K562 treated with DMSO at 1 percent for 24 hours (cell line): Measurements from ENCODE around the gene AGGF1. TPM values are rescaled to one million over a fixed set of nuclear protein-coding genes. Genes with fewer than 3 reads are reported as not detected.

Experiments
- total RNA-seq: library from RNA; unstranded; fragments of 300-600 nt; gene quantifications from 2 replicates; pipeline ENCODE4 v1.2.3, GENCODE V29; 2022; ENCODE audit warnings: low read depth; ENCODE audit not compliant: insufficient read depth

AGGF1 gene
- total RNA-seq, result 12.5 and 14.1 TPM in 2 replicates

GRCh38 chr5:77030097-77031071 is at the start of gene AGGF1:
Gene AGGF1, plus strand, starts transcription at chr5:77030404. Its CDS starts 363 bp downstream, at chr5:77030767.

GRCh38 chr5:77086689-77087483 is 56.7 kb downstream of the AGGF1 start, which contains the start of gene ZBED3:
Gene ZBED3, minus strand, starts transcription at chr5:77087285. Its CDS starts 9,407 bp downstream, at chr5:77077878.

Other genes starting within 250 kb of the AGGF1 start
- gene F2RL1, start 211.4 kb upstream of the AGGF1 start, total RNA-seq, result not detected in 2 replicates
- 0.37 TPM in 1 of 2 replicates, not detected in the other for gene S100Z, start 180.4 kb upstream of the AGGF1 start, total RNA-seq
- gene CRHBP, start 77.4 kb upstream of the AGGF1 start, total RNA-seq, result not detected in 2 replicates
- gene ZBED3, start 56.9 kb downstream of the AGGF1 start, total RNA-seq, result not detected in 2 replicates
- gene PDE8B, start 180.3 kb downstream of the AGGF1 start, total RNA-seq, result 0.07 TPM in 1 of 2 replicates, not detected in the other